ENCODE results near the gene HAUS3.

Gene HAUS3, protein sequence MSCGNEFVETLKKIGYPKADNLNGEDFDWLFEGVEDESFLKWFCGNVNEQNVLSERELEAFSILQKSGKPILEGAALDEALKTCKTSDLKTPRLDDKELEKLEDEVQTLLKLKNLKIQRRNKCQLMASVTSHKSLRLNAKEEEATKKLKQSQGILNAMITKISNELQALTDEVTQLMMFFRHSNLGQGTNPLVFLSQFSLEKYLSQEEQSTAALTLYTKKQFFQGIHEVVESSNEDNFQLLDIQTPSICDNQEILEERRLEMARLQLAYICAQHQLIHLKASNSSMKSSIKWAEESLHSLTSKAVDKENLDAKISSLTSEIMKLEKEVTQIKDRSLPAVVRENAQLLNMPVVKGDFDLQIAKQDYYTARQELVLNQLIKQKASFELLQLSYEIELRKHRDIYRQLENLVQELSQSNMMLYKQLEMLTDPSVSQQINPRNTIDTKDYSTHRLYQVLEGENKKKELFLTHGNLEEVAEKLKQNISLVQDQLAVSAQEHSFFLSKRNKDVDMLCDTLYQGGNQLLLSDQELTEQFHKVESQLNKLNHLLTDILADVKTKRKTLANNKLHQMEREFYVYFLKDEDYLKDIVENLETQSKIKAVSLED
- 6.9 to 18.1 (median 12.7) reads per million in 4 experiments for total RNA-seq

DNA sequence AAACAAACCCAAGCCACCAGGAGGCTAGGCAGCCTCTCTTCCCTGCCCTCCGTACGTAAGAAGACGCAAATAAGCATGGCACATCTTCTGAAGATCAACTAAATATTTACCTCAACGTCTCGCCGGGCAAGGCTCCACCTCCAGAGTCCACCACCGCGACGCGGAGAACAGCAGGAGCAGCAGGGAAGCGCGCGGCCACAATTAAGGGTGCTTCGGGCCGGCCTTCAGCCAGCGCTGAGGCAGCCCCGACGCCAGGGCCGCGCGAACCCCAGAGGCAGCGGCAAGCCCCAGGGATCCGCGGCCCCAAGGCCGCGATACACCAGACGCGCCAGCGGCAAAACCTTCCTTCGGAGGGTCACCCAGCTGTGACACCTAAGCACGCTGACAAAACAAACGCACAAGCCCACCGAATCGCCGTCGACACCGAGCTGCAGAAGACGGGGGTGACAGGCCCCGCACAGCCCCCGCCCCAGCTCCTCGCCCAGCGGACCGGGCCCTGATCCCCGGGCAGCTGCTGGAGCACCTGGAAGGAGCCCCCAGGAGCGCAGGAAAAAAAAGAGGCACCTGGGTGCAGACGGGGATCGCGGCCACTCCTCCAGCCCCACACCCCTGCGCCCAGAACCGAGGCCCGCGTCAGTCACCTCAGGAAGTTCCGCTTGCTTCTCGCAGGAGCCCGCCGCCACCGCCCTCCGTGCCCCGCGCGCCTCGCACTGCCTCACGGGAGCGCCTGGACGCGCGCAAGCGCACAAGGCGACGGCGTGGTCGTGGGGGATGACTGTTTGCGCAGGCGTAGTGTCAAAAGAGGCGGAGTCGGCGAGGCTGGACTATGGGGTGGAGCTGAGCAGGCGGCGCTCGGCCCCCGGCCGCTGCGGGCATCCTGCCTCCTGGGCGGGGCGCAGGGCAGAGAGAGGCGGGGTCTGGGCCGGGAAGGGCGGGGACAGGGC is at the start of gene HAUS3, which contains the start of gene POLN:
Gene HAUS3, minus strand, starts transcription at position 712 of the 944 bp plus-strand sequence. CDS start 1,175 bp downstream, outside the sequence.
Gene POLN, minus strand, starts transcription at position 712 of the 944 bp plus-strand sequence. CDS start 12,890 bp downstream, outside the sequence.
- DNase-seq: peak; percentile 99

DNA sequence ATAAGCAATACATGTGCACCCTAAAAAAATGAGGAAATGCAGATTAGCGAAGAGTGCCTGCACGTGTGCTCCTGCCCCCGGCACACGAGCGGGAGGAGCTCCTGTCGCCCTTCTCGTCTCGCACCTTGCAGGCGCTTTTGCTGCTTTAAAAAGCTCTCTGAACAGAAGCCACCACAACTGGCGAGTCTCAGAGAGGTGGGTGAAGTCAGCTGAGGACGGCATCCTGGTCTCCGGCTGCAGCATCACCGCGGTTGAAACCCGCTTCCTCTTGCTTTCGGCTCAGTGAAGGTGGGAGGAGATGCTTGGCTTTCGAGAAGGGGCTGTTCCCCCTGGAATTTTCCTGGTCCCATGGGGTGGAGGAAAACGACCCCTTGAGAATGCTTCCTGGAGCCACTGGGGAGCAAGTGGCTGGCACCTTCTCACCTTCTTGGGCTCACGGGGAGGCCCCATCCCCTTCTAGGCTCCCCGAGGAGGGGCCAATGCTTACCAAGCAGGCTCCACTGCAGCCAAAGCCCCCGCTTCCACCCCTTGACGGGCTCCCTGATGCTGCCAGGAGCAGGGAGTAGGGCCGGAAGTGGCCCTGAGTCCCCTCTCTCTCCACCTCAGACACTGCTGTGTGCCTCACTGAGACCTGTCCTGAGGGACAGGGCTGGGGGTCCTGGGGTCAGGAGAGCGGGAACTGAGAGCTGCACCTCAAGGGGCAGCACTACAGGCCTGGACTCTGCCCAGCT is 49.2 kb upstream of the HAUS3 start:
- DNase-seq: peak; percentile 57

DNA sequence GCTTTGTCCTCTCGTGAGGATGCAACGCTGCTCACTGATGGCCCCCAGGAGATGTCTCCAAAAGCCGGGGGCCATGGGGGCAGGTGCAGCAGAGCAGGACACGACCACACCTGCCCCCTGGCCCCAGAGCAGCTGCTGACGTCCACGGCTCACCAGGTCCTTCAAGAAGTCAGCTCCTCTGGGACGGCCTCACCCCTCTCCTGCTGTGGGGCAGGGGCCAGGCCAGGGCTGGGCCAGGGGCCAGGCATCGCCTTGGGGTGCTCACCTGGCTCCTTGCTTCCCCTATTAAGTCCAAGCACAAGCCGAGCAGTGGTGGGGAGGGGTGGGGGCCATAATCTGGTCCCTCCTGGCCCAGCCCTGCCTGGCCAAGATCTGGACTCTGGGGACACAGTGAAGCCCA is 48.6 kb upstream of the HAUS3 start:
- DNase-seq: no peak

DNA sequence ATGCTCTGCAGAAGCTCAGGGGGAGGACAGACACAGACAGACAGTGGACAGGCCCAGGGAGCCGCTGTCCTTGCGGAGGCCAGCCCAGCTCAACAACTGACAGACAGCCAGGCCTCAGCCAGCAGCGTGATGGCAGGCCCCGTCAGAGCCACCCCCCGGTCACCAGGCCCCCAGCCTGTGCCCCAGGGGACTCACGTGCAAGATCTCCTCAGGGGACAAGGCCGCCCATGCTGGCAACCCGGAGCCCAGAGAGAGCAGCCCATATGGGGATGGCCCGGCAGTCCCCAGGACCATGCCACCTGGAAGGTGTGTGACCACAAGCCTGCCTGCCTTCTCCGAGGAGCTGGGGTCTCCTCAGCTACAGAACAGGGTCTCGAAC is 48.0 kb upstream of the HAUS3 start:
- no peak for DNase-seq

DNA sequence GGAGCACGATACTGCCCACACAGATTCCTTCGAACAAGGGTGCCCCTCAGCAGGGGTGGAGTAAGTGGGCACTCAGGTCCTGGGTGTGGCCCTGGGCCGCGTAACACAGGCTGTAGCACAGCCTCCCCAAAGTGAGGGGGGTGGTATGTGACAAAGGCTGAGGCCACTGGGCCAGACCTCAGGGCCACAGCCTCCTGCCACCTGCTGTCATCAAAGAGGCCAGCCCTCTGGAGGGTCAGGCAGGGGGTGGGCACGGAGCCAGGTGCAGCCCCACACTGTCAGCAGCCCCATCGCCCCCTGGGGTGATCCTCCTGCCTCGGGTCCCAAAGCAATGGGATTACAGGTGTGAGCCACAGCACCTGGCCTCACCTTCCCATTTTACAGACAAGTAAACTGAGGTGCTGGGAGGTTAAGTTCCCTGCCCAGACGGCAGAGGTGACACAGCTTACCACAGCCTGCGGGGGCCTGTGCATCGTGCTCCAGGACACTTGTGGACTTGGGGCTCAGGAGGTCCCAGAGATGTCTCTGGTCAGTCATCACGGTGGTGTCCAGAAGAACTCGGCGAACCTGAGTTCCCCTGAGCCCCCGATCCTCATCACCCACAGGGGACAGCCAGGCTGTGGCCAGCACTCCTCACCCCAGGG is 47.5 kb upstream of the HAUS3 start:
- no peak for DNase-seq

DNA sequence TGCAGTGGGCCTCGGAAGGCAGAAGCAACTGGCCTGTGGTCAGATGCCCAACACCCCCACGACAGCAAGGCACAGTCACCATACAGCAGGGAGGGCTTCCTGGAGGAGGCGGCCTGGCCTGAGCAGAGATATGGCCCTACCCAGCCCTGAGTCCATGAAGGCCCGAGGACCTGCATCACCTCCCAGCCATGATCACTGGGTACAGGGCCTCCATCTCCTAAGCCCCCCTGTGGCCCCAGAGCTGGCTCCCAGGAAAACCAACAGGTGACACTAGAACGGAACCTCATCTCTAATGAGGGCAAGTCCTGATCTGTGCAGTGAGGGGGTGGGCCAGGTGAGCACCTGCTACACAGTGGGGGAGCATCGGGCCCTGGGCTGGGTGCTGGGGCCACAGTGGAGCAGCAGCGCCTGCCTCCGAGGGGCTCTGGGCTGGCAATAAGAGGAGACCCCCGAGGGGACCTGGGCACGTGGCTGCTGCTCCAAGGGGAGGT is 46.2 kb upstream of the HAUS3 start:
- no peak for DNase-seq

DNA sequence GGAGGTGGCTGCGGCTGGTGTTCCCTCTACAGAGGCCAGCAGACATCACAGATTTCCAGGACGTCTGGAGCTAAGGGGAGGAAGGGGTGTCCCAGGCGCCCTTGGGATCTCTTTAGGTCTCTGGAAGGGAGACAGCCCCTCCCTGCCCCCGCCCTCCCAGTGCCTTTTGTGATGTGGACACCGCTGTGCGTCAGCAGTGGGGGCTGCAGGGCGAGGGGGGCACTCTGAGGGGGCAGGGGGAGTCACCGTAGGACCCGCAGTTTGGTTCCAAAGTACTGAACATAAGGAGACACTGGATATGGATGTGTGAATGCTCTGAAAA is 45.6 kb upstream of the HAUS3 start:
- DNase-seq: no peak

DNA sequence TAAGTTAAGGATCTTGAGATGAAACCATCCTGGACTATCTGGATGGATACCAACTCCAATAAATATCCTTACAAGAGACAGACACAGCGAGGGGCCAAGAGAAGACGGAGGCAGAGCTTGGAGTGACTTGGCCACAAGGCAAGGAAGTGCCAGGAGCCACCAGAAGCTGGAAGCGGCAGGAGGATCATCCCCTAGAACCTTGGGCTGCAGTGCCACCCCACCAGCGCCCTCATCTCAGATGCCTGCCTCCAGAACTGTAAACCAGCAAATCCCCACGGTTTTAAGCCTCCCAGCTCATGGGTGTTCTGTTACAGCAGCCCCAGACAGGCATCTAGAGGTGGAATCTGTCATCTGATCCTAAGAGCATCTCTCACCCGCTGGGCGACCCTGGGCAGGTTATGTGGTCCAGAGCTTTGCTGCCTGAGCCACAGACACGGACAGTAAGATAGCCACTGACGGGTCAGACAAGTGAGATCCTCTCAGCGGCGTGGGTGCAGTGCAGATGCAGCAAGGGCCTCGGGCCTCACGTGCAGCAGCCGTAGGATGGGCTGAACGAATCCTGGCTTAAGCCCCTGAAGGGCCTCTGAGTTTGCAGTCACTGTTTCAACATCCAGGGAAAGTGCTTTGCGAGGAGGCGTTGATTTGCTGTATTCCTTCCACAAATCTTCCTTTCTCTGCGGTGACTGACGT is 45.1 kb upstream of the HAUS3 start:
- no peak for DNase-seq

DNA sequence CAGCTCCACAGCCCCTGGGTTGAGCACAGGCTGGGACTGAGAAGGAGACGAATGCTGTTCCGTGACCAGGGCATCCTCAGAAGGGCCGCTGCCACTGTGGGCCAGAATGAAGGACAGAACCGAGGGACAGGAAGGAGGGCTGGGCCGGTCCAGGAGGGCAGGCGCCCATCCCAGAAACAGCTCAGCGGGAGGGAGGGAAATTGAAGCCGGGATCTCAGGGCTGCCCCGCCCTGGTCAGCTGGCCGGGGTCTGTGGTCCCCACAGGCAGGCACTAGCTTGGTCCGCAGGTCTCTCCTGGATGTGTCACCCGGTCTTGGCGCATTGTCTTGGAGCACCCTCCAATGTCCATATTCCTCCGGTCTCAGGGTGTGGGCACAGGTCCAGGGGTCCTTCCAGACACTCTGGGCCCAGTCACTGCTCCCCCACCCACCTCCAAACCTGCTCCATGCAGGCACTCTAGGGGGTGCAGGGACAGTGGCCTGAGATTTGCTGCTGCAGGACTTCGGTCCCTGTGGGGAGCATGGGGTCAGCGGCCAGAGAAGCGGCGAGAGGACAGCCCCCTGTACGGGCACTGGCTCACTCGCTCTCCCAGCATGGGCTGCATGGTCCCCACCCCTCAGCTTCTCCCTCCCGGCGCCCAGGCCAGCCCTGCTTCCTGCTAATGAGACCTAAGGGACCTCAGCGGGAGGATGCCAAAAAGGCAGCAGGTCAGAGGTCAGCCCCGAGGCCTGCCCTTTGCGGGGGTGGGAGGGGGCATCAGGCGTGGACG is 43.9 kb upstream of the HAUS3 start:
- DNase-seq: no peak

DNA sequence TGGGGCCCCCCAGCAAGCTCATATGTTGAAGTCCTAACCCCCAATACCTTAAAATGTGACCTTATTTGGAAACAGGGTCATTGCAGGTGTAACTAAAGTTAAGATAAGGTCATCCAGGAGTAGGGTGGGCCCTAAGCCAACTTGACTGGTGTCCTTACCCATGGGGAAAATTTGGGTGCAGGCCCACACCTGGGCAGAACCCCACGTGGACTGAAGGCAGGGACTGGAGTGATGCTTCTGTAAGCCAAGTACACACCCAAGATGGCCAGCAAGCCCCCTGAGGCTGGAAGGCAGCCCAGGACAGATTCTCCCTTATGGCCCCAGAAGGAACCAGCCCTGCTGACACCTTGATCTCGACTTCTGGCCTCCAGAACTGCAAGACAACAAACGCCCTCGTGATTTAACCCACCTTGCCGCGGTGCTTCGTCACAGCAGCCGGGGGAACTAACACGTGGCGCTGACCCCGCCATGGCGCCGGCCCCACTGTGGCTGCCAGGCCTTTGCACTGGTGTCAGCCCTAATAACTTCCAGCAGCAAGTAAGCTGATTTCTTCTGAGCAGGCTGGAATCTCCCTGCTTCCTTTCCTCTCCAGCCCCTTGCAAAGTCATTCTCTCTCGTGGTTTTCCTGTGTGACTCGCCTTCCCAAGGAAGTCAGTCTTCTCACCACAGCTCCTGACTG is 43.2 kb upstream of the HAUS3 start:
- no peak for DNase-seq

DNA sequence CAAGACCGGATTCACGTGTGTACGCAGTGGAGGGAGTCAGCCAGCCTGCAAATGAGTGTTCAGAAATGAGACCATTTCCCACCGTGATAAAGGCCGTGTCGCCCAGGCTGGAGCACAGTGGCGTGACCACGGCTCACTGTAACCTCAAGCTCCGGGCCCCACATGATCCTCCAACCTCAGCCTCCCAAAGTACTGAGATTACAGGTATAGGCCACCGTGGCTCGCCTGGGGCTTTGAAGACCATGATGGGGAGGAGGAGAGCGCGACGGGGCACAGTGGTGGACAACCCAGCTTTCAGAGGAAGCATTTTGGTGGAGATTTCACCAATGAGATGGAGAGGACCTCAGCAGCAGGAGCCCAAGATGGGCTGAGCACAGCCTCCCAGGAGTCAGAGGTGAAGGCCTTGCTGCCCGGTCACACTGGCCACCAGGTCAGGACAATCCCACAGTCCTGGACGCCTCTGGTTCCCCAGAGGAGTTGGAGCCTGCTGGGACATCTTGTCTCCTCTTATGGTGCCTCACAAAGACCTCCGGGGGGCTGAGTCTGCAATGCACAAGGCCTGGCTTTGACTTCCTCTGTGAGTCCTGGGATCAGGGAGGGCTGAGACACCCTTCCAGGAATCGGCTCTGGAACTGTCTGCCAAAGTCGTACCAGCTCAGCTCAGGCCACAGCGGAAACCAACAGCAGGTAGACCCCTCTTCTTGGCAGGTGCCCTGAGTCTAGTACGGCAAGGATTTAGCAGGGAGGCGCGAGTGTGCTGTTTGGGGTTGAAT is 42.4 kb upstream of the HAUS3 start:
- DNase-seq: no peak

DNA sequence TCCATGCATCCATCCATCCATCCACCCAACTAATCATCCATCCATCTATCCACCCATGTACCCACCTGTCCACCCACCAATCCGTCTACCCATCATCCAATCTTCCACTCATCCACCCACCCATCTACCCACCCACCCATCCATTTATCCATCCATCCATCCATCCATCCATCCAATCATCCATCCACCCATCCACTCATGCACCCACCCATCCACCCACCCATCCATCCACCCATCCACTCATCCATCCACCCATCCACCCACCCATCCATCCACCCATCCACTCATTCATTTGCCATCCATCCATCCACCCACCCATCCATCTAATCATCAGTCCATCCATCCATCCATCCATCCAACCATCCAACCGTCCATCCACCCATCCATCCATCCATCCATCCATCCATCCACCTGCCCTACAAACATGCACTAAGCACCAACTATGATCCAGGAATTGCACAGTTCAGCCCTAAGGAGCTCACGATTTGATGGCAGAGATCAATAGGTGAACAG is 41.3 kb upstream of the HAUS3 start:
- no peak for DNase-seq

DNA sequence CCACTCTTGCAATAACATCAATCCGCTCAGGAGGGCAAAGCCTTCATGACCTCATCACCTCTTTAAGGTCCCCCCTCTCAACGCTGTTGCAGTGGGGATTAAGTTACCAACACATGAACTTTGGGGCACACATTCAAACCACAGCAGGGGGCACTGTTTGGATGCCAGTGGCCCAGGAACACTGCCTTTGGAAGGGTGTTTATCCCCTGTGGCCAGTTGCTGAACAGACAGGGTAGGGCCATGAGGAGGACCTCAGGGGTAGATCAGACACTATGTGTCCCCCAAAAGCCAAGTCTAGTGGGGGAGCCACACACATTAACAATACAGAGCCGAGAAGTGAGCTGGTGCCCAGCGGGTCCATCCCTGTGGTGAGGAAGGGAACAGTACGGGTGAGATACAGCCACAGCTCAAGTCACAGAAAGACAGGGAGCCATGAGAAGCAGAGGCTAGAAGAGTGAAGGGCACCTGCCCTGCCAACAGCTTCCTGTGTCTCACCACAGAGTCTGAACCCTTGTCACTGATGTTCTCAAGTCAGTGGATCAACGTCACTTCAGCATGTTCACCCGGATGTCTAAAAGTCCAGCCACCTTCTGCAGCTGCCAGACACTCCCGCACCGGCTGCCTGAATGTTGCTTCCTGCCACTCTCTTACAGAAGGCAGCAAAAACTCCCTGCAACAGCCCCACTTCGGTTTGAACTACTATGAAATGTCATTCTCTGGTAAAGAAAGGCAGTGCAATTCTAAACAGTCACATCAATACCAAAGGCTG is 39.8 kb upstream of the HAUS3 start:
- DNase-seq: peak; percentile 70

DNA sequence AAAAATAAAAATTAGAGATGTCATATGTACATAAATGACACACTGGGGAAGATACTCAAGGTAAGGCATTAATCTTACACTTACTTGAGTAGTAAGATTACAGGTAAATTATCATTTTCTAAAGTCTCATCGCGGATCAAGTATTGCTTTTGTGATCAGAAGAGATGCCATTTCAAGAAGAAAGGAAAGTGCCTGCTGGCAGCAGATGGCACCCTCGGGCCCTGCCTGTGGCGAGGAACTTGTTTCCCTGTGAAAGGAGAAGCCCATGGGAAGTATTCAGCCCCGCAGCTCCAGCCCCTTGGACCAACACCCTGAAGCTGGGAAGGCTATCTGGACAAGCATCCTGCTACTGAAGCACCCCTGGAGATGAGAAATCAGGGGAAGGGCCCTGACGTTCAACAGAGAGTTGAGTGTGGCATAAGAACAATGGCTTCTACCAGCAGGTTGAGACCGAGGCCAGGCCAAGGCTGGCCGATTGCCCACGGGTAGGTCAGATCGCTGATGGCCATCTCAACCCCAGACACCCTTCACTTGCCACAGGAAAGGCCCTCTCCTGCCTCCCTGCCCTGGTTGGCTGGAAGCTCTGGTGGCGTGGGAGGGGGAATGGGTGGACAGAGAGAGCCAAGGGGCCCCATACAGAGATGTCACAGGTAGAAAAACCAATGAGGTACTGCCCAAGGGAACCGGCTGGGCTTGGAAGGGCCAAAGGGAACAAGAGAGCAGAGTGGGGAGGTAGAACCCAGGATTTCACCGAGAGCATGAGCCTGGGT is 38.8 kb upstream of the HAUS3 start:
- no peak for DNase-seq

DNA sequence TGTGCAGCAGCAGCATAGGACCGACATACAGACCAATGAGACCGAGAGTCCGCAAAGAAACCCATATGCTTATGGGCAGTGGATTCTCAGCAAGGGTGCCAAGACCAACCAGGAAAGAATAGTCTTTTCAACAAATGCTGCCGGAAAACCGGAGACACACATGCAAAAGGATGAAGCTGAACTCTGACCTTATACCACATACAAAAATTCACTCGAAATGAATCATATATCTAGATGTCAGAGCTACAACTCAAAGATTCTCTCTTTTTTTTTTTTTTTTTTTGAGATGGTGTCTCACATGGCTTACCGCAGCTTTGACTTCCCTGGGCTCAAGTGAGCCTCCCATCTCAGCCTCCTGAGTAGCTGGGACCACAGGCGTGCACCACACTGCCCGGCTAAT is 36.0 kb upstream of the HAUS3 start:
- no peak for DNase-seq

DNA sequence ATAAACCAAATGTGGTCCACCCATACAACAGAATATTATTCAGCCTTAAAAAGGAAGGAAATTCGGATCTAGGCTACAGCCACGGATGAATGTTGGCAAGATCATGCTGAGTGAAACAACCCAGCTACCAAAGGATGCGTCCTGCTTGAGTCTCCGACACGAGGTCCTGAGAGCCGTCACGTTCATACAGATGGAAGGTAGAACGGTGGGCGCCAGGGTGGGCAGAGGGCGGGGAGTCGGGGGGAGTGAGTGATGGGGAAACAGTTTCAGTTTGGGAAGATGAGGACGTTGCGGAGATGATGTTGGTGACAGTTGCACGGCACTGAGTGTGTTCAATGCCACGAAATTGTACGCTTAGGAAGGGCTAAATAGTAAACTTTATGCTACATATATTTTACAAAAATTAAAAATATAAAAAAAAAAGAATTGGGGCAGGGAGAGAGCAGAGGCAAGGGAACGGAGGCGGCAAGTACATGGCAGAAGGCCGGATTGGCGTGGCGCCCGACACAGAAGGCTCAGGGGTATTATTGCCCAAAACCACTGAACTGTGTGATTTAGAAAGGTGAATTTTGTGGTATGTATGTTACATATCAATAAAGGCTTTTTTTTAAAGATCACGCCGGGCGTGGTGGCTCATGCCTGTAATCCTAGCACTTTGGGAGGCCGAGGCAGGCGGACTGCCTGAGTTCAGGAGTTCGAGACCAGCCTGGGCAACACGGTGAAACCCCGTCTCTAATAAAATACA is 34.8 kb upstream of the HAUS3 start:
- DNase-seq: no peak

All from effector CD8-positive, alpha-beta T cell (primary cell).